Ureter (tissue), 1 donor: ENCODE data around the gene CHCHD6. TPM values are rescaled to one million over a fixed set of nuclear protein-coding genes. Genes with fewer than 3 reads are reported as not detected.

ENCODE experiments used
- DNase-seq: peaks from one replicate; pipeline ENCODE4 v3.0.0-alpha.2; 2020; ENCODE audit warnings: low spot score
- total RNA-seq: library from RNA; stranded (reverse); gene quantifications from one replicate; pipeline ENCODE4 v1.2.4, GENCODE V29; 2023
- donor health status: DM: yes; HTN: yes; CAD: no.

The CHCHD6 gene
- total RNA-seq, 1 donor from 2014 or later = 15.9 TPM

GRCh38 chr3:126959136-126959920 lies 255.3 kb downstream of the CHCHD6 start:
- no peak for DNase-seq

GRCh38 chr3:126959921-126960603 lies 256.0 kb downstream of the CHCHD6 start:
- DNase-seq = no peak

DNA sequence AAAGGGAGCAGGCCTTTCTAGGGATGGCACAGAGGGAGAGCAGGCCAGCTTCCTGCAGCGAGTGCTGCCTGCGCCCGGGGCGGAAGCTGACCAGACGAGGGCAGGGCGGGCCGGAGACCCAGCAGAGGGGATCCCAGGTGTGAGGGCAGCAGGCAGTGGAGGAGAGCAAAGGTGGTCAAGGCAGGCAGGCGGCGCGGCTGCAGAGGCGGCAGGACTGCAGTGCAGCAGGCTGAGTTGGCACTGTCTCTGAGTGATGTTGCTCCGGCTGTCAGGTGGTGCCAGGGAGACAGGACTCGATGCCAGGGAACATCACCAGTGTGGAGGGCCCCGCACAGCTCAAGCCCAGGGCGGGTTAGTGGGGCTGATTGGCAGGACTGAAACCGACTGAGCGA lies 256.6 kb downstream of the CHCHD6 start:
- DNase-seq = no peak

GRCh38 chr3:126961191-126961790 lies 257.3 kb downstream of the CHCHD6 start:
- peak; percentile 79 for DNase-seq

DNA sequence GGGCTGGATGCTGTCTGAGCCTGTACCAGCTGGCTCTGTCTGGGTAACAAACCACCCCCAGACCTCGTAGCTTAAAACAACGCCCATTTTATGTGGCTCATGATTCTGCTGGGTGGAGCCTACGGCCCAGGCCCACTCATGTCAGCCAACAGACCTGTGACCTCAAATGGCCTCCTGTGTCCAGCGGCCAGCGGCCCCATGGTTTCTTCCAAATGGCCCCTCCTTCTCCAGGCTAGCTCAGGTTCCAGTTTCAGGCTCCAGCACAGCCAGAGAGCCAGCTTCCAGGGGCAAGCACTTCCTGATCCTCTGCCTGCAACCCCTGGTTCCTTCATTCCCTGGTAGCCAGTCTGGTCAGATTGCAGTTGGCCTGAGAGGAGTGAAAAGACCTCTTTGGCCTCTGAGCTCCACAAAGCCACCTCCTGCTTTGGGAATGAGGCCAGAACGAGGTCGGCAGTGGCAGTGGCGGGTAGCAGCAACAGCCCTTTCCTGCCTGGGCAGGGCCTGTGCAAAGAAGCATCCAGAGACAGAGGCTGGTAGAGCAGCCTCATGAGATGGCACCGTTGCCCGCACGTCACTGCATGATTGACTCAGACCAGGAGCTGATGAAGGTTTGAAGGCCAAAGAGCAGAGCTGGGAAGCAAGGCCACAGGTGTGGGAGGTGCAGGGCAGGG lies 257.9 kb downstream of the CHCHD6 start:
- no peak for DNase-seq

DNA sequence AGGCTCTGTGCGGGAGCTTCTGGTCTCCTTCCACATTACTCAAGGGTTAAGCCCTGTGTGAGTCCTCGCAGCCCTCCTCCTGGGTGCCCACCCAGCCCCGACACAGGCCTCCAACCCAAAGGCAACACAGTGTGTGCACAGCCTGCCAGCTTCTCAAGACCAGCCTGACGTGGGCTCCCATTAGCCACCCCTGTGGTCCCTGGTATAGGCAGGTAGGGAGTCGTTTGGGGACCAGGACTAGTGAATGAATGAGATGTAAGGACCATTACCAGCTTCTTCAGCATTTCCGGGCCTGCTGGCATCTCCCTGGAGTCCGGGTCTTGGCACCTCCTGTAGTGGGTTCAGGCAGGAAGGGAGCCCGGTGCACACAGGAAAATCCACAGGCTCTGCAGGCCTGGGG lies 258.7 kb downstream of the CHCHD6 start:
- no peak for DNase-seq

DNA sequence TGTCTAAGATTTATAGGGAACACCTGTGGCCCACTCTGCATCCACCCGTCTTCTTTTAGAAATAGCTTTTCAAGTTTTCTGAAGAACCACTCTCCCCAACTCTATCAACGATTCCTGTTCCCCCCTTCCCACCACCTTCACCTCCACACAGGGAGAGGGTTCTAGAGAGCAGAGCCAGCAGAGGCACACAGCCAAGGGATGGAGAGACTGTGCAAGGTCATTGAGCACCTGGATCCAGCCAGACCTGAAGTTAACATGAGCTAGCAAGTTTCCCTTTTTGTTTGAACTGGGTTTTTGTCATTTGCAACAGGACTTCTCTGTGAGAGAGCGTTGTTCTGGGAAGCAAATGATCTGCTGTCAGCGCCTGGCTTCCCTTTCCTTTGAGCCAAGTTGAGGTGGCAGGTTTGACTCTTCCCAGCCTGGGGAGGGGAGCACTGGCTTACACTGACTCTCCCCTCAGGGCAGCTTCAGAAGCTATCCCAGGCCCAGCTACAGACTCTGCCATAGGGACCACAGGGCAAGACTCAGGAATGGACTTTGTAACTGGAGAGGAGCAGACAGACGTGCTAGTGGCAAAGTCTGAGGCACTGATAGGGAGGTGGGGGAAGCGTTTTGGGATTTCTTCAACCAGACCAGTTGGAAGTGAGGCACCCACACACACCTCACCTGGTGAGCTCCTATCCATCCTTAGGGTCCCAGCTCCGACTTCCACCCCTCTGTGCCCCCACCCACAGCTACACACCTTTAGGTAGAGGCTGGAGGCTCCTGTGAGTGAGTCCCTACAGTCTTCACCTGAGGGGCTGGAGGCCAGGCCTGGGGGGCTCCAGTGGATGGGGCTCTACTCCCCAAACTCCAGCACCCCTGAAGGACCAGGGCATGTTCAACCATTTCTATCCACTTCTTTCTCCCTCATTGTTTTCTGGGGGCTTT lies 259.5 kb downstream of the CHCHD6 start:
- no peak for DNase-seq

GRCh38 chr3:126964261-126964660 lies 260.2 kb downstream of the CHCHD6 start:
- DNase-seq = no peak

GRCh38 chr3:126964950-126965349 lies 260.9 kb downstream of the CHCHD6 start:
- no peak for DNase-seq

DNA sequence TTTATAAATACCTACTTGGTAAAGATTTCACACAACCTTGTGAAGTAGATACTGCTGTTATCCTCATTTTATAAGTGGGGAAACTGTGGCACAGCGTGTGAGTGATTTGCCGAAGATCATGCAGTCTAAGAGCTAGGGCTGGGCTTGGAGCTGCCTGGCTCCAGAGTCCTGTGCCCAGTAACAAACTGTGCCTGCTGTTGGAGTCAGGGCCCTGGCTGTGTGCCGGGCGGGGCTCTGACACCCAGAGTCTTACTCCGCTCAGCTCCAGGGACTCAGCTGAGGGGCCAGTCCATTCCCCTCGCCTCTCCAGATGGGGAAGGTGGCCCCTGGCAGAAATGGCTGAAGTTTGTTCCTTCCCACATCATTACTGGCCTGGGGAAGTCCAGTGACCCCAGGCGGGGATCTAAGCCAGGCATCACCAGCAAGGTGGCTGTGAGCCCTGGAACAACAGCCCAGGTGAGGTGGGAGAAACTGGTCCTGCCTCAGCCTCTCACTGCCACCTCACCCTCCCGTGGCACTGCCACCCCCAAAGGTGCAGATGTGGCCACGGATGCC lies 261.6 kb downstream of the CHCHD6 start:
- DNase-seq = no peak

DNA sequence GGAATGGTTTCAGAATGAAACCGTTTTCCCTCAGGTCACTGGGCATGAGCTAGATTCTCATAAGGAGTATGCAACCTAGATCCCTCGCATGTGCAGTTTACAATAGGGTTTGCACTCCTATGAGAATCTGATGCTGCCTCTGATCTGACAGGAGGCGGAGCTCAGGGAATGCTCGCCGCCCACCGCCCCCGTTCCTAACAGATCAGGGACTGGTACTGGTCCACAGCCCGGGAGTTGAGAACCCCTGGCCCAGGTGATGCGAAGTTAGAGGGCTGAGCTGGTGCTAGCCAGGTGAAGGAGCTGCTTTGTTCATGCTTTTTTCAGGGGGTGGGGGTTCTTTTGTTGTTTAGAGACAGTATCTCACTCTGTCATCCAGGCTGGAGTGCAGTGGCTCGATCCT lies 263.3 kb downstream of the CHCHD6 start:
- DNase-seq = no peak

GRCh38 chr3:126968391-126969390 lies 264.7 kb downstream of the CHCHD6 start:
- DNase-seq = no peak

DNA sequence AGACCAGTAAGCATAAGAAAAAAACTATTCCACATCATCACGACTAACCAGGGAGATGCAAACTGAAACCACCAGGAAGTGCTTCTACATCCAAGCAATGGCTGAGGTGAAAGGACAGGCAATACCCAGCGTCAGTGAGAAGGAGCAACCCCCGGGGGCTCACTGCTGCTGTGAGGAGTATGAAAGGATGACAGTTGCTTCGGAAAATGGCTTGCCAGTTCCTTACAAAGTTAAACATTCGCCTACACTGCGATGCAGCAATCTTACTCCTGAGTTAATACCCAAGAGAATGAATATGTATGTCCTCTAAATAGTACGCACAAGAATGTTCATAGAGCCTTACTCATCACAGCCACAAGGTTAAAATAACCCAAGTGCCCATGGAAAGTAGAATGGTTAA lies 265.5 kb downstream of the CHCHD6 start:
- no peak for DNase-seq

DNA sequence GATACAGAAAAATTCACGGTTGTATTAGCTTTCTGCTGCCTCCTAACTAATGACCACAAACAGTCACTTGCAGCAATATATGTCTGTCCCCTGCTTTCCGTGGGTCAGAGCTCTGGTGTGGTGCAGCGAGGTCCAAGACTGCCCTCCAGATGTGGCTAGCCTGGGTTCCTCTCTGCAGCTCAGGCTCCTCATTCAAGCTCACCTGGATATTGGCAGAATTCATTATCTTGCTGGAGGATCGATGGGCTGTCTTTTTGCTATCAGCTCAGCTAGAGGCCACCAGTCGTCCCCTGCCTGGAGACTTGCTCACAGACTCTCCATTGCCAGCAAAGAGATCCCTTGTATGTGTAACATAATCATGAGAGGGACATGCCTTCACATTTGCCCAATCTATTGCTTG lies 266.1 kb downstream of the CHCHD6 start:
- DNase-seq = no peak

DNA sequence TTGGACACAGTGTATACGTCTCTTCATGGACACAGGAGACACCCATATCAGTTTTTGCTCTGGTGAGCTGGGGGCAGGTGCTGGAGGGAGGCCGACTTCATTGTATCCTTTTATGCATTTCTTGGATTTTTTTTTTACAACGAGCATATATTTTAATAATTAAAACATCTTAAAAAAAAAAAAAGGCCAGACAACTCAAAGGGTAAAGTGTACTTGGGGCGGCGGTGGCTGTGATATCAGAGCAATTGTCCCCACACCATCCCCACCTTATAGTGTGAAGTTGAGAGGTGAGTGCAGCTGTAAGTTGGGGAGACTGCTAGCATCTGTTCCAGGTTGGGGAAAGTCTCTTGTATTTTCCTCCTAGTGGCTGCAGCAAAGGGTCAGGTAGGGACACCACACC lies 266.9 kb downstream of the CHCHD6 start:
- DNase-seq = no peak

GRCh38 chr3:126971891-126972351 lies 267.9 kb downstream of the CHCHD6 start:
- peak; percentile 73 for DNase-seq

- DNase-seq = no peak
Observed at GRCh38 chr3:126972866-126973265, 268.8 kb downstream of the CHCHD6 start.

DNA sequence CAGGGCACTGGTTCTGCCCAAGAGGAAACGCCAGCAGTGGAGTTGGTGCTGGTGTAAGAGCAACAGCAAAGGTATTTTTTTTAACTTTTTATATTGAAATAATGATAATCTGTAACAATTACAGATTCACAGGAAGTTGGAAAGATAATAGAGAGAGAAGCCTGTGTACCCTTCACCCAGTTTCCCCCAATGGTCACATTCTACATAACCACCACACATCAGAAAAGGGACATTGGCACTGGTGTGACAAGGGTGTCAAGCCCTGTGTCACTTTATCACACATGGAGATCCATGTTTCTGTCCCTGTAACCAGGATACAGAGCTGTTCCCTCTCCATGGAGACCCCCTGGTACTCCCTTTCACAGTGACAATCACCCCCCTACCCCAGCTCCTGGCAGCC lies 269.8 kb downstream of the CHCHD6 start:
- no peak for DNase-seq

GRCh38 chr3:126974756-126975155 lies 270.7 kb downstream of the CHCHD6 start:
- DNase-seq = no peak

DNA sequence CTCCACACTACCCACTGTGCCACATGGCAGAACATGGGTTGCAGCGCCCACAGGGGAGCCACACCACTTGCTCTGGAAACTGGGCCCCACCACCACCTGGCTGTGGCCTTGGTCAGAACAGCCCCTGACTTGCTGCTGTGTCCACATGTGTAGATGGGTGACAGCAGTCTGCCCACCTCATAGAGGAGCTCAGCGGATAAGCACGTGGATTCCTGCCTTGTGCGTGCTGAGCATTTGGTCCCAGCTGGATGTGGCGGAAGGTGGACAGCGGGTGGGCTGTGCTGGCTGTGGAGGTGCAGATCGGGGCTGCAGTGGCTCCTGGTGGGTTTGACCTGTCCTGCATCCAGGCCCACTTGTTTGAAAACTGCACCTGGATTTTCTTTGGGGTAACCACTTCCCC lies 272.9 kb downstream of the CHCHD6 start:
- no peak for DNase-seq
